Mammary epithelial cell (primary cell): ENCODE data around the gene CTTN.

ENCODE experiments used
- EZH2 ChIP-seq: IDR thresholded peaks from 2 replicates; pipeline ENCODE4 v1.6.1; 2012; ENCODE audit warnings: low read length, inconsistent platforms, borderline replicate concordance
- TF ChIP-seq, protein P1 (sequence below), 2 donors: IDR thresholded peaks in 1 of 2; conservative IDR thresholded peaks in 1 of 2; 2 replicates each; pipeline ENCODE4 v1.5.1; 2011 to 2012; ENCODE audit warnings: inconsistent platforms in 2 of 2, low read length in 2 of 2, mild to moderate bottlenecking in 2 of 2, control low read depth in 1 of 2, low read depth in 1 of 2; ENCODE audit not compliant: insufficient read depth in 1 of 2; ENCODE audit errors: extremely low read depth in 1 of 2

DNA sequence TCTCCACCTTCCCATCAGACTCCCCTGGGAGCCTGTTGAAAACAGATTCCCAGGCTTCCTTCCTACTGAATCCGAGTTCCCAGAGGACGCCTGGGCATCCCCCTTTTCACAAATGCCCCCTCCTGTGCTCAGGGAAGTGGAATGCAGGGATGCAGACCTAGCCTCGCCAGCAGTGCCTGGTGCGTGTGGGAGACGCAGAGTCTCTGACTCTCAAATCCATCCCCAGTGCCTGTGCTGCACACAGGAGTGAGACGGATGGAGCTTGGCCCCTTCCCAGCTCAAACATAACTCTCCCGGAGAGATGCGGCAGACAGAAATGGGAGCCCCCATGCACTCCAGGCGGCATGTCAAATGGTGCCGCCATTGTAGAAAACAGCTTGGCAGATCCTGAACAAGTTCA, 62.6 kb downstream of the CTTN start:
- TF ChIP-seq, protein P1, sequence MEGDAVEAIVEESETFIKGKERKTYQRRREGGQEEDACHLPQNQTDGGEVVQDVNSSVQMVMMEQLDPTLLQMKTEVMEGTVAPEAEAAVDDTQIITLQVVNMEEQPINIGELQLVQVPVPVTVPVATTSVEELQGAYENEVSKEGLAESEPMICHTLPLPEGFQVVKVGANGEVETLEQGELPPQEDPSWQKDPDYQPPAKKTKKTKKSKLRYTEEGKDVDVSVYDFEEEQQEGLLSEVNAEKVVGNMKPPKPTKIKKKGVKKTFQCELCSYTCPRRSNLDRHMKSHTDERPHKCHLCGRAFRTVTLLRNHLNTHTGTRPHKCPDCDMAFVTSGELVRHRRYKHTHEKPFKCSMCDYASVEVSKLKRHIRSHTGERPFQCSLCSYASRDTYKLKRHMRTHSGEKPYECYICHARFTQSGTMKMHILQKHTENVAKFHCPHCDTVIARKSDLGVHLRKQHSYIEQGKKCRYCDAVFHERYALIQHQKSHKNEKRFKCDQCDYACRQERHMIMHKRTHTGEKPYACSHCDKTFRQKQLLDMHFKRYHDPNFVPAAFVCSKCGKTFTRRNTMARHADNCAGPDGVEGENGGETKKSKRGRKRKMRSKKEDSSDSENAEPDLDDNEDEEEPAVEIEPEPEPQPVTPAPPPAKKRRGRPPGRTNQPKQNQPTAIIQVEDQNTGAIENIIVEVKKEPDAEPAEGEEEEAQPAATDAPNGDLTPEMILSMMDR (conservative IDR thresholded peaks at IDR 0.05 in 1 of 2, IDR thresholded peaks at IDR 0.05 in 1 of 2; ENCODE audit: extremely low read depth in 1 of 2, insufficient read depth in 1 of 2, low read depth in 1 of 2, low read length in 2 of 2): no peak
- TF ChIP-seq EZH2: no peak
